NCI-H748 treated with DMSO at 0.1 percent for 48 hours (cell line): ENCODE data around the gene ZFAND6.
A peak's percentile ranks its signal among the peaks of the same experiment; 100 is the strongest.
"Not testable (repeated sequence)": the region's sequence is repeated elsewhere in the genome, so short reads cannot be mapped to it uniquely, and the experiment has no call there.

Experiments
- DNase-seq: peaks from one replicate; lab custom pipeline; 2025; lab: John Stamatoyannopoulos, UW

ZFAND6 gene

DNA sequence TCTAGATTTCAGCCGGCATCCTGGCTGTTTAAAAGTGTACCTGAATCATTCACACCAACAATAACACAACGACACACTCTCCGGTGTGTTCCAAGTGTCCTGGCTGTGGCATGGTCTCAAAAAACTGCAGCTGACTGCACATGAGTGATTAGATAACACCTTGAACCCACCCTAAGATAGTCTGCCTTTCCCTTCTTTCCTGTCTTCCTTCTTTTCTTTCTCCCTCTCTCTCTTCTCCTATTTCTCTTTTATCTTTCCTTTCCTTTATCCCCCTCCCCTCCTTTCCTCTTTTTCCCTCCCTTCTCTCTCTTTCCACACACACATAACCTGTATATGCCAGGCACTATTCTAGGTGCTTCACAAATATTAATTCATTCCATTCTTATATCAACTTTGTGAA lies 92.1 kb downstream of the ZFAND6 start:
- DNase-seq = no peak

DNA sequence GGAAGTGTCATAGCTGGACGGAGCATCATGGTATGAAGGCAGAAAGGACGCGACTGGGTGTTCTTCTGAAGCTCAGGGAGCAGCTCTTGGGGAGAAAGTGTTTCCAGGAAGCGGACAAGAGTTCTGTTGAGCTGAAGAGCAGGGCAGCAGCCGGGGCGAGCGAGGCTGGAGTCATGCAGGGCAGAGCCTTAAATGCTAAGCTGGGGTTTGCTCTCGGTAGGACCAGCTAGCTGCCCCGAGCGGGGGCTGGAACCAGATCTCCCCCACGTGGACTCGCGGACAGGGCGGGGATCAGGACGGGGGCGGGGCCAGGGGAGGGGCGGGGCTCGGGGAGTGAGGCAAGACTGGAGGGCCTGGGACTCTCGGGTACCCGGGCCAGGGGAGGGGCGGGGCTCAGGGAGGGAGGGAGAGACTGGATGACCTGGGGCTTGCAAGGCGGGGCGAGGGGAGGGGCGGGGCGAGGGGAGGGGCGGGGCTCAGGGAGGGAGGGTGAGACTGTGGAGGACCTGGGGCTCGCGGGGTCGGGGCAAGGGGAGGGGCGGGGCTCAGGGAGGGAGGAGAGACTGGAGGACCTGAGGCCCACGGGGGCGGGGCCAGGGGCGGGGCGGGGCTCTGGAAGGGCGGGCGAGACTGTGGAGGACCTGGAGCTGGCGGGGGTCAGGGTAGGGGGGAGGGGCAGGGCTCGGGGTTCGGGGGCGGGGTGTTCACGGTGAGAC lies 92.9 kb downstream of the ZFAND6 start:
- DNase-seq = peak; percentile 25

DNA sequence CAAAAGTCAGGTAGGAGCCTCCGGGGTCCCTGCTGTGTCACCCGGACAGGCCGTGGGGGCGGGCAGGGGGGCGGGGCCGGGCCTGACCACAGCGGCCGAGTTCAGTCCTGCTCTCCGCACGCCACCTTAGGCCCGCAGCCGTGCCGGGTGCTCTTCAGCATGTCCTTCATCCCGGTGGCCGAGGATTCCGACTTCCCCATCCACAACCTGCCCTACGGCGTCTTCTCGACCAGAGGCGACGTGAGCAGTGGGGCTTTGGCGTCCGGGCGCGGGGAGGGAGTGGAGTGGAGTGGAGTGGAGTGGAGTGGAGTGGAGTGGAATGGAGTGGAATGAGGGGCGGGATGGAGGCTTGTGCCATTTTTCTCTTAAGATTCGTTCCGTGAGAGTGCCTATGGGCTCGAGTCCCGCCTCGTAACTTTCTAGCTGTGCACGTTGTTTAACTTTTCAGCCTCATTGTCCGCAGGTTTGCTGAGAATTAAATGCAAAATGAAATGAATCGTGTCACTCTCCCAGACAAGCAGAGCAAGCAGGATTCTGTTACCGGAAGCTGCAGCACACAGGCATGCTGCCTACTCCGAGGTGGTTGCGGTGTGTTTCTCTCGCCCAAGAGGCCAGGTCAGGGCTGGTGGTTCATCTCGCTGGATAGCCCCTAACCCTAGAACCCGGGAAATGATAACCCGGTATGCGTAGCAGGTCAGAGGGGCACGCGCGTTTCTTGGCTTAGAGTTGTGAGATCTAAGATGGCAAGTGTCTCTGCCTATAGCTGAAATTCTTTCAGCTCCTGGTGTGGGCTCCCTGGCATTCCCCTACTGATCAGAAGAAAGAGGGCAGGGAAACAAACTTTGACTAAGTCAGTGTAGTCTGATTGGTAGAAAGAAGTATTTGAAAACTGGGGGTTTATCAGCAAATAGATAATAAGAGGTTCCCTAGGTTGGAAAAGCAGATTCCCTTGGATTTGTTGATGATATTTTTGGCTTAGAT lies 93.7 kb downstream of the ZFAND6 start, which contains the start of gene FAH:
Gene FAH (plus strand): TSS at position 104 of the 981 bp plus-strand sequence. CDS start 56 bp downstream, at position 160.
- DNase-seq = peak; percentile 3

DNA sequence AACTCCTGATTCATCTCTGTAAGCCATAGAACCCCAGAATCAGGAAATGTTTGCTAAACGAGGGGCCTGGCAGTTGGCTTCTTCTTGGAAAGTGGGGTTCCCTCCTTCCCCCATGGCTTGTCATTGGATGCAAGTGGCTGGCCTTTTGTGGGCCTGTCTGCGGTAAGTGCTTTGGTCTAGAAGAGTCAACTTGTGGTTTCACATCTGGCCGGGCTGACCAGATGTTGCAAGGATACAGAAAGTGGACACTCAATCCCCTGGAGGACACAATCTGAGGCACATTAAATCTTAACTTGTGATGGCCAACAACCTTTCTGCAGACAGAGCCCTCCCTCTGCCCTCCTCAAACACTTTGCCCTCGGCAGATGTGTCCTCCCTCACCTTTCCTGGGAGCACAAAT lies 94.4 kb downstream of the ZFAND6 start:
- DNase-seq = no peak

DNA sequence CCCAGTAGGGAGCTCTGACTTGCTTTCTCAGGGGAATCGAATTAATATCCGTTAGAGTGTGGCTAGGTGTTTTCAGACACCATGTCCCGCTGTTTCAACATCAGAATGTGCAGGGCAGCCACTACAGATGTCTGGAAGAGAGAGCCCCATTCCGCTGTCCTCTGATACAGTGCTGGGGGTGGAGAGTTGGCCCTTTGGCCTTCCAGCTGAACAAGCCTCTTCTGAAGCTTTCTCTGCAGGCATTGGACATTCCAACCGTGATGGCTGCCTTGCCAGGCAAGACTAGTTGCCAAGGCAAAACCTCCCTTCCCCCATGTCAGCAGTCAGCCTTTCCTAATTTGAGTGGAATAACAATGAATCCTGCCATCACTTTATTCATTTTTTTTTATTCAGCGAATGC lies 94.9 kb downstream of the ZFAND6 start:
- no peak for DNase-seq

DNA sequence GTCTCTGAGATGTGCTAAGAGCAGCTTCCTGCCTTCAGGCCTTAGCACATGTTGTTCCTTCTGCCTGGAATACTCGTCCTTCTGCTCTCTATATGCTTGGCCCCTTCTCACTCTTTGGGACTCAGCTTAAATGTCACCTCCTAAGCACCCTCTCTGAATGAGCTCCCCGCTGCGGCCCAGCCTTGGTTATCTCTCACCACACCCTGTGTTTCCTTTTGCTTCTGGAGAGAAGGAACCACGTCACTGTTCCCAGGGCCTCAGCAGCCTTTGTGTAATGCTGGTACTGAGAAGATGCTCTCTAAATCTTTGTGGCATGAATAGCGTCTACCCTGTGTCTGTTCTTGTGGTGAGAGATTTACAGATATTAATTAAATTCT lies 95.5 kb downstream of the ZFAND6 start:
- no peak for DNase-seq

DNA sequence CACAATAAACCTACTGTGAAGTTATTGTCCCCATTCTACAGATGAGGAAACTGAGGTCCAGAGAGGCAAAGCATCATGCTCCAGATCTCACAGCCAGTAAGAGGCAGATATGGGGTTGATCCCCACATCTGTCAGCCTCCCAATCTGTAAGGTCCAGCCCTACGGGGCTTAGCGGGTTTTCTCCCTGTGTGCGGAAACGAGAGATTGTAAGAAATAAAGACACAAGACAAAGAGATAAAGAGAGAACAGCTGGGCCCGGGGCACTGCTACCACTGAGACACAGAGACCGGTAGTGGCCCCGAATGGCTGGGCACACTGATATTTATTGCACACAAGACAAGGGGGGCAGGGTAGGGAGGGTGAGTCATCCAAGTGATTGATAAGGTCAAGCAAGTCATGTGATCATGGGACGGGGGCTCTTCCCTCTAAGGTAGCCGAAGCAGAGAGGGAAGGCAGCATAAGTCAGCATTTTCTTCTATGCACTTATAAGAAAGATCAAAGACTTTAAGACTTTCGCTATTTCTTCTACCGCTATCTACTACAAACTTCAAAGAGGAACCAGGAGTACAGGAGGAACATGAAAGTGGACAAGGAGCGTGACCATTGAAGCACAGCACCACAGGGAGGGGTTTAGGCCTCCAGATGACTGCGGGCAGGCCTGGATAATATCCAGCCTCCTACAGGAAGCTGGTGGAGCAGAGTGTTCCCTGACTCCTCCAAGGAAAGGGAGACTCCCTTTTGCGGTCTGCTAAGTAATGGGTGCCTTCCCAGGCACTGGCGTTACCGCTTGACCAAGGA lies 96.1 kb downstream of the ZFAND6 start:
- not testable (repeated sequence) for DNase-seq

DNA sequence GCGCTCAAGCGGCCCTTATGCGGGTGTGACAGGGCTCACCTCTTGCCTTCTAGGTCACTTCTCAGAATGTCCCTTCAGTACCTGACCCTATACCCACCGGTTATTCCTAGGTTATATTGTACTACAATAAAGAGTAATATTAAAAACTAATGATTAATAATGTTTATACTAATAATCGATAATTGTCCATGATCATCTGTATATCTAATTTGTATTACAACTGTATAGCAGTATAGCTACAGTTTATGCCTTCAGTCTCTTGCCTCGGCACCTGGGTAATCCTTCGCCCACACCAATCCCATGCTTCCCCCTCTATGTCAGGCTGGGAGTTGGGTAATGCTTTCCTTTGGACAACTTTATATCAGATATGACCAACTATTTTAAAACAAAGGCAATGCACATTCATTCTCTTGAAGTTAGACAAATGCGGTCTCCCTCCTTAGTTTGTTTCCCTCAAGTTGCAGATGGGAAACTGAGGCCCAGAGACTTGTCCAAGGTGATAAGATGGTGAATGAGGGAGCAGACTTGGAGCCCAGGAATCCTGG lies 96.8 kb downstream of the ZFAND6 start:
- DNase-seq = no peak

DNA sequence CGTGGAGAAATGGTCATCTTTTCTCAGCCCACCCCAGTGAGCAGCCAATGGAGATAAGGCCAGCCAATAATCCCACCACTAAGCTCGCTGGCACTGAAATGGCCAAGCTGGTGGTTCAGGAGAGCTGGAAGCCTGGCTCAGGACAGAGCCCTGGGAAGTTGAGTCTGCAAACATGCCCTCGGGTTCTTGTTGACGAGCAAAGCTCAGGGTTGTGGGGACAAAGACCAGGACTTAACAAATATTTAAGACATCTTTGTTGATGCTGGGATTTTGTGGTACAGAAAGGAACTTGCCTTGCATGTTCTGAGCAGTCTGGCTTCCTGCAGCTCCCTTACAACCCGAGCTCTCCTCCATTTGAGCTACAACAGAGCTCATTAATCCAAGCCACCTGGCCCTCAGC lies 97.7 kb downstream of the ZFAND6 start:
- no peak for DNase-seq

DNA sequence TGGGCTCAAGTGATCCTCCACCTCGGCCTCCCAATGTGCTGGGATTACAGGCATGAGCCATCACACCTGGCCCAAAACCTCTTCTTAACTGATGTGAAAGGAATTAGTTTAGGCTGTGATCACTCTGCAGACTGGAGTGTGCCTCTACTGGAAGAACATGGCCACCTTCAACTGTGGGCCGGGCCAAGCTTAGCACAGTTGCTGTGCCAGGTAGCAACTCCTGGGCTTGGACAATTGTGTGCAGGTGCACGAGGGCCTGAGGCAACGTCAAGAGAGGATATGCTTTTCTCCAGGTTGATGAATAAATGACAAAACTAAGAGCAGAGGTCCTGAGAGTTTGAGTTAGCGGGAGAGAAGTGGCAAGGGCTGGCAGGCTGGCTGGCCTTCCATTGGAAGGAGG lies 99.8 kb downstream of the ZFAND6 start:
- DNase-seq = no peak

DNA sequence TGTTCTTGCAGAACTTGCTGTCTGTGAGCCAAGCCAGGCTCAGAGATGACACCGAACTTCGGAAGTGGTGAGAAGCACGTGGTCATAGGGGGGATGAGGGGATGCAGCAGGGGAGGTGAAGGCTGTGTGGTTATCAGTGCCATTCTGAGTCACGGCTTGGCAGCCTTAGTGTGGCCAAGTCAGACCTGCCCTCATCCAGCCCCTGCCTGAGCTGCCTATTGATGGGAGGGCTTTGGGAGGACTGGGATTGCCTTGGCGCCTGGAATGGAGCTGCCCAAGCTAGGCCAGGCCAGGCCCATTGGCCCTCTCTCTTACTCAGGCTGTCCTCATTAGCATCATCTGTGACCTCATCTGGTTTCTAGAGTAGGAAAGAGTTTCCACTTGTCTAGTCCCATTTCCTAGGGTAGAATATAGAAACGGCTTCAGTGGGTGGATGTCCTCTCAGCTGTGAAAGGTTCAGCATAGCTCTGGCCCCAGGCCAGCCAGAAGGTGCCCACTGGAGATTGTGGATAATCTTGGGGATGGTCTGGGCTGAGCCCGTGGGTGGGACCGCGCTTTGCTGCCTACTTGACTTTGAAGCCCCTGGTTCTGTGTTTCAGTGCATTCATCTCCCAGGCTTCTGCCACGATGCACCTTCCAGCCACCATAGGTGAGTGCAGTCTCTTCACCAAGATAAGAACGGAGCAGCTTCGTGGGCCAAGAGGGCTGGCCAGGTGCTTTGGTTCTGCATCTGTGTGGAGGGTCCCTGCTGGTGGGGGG lies 100.5 kb downstream of the ZFAND6 start:
- no peak for DNase-seq

DNA sequence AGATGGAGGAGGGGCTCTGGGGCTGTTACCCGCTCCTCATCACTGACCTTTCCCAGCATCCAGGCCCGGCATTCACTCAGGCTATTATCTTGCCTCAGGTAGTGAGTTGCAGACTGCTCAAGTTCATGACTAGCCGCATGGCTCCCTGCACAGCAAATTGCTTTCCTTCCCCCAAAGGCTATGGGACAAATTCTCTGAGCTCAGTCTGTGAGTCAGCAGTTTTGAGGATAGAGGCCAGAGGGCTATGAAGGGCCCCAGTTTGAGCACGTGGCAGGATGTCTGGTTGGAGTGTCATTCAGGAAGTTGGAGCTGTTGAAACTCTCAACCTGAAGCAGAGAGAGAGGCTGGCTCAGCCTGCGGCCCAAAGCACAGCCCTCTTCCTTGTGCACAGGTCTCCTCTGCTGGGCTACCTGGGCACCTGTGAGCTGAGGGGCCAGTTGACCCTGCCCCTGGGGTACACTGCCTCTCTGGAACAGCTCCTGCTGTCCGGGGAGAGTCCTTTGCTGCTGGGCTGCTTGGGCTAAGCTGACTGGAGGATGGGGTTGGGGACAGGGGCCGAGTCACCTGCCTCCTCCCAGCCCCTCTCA lies 101.2 kb downstream of the ZFAND6 start:
- DNase-seq = no peak

DNA sequence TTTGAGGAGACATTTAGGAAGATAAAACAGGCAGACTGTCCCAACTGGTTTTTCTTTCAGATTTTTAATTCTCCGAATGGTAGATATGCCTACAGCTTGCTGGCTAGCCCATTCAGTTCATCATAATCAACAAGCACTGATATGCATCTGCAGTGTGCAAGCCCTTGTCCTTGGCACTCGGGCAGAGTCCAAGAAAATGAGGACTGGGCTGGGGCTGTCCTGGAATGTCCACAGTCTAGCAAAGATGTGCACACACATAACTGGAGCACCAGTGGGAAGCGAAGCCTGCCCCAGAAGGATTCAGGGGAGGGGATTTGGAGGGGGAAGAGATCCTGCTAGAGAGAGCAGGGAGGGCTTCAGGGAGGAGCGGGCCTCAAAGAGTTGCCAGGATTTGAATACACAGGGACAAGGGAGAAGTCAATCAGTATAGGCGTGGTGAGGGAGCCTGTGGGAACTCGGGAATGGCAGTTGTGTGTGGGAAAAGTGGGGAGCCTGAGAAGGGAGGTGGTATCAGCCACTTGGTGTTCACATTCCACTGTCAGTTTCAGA lies 102.1 kb downstream of the ZFAND6 start:
- no peak for DNase-seq

DNA sequence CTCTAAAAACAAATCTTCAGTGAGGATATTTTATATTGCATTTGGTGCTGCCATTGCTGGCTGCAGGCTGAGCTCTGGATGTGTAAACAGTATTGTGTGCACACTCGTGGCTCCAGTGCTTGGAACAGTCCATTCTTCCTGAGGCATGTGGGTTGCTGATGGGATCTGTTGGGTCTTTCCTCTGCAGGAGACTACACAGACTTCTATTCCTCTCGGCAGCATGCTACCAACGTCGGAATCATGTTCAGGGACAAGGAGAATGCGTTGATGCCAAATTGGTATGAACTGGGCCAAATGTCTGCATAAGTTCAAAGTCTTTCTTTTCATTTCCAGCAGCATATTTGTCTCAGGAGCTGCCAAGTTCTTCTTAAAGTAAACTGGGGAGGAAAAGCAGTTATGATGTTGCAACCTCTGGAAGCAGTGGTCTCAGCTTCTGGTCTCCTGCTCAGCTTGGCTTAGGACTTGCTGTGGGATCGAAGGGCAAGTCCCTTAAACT lies 102.6 kb downstream of the ZFAND6 start:
- no peak for DNase-seq

DNA sequence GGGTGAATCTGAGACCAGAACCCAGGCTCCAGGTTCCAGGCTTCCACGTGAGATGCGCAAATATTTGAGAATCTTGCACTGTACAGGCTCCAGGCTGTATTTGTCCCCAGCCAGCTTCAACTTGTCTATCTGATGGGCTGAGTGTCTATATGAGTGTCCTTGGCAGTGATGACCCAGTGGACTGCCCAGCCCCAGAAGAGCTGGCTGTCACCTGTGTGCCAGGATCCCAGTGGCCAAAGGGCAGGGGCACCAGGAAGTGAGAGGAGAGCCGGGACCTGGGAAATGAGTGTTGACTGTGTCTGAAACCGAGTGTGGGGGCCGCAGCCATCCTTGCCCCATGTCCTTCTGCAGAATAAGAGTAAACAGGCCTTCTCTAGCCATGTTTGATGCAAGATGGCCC lies 103.7 kb downstream of the ZFAND6 start:
- DNase-seq = no peak

DNA sequence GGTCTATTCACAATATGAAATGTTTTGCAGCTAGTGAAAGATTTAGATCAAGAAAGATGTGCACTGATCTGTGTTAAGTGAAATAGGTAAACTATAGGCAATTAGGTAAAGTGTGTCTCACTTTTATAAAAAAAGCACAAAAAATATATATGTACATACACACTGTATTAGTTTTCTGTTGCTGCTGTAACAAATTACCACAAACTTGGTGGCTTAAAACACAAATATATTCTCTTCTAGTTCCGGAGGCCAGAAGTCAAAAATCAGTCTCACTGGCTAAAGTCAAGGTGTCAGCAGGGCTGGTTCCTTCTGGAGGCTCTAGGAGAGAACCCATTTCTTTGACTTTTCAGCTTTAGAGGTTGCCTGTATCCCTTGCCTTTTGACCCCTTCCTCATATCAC lies 104.4 kb downstream of the ZFAND6 start:
- no peak for DNase-seq

DNA sequence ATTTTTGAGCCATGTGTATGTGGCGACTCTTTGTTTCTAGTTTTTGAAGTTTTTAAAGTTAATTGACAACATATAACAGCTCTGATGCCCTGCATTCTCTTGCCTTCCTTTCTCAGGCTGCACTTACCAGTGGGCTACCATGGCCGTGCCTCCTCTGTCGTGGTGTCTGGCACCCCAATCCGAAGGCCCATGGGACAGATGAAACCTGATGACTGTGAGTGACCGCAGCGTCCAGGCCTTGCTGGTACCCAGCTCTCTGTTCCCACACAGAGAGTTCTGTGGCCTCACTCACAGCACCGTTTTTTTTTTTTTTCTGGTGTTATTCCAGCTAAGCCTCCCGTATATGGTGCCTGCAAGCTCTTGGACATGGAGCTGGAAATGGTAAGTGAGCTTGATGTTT lies 108.5 kb downstream of the ZFAND6 start:
- no peak for DNase-seq

DNA sequence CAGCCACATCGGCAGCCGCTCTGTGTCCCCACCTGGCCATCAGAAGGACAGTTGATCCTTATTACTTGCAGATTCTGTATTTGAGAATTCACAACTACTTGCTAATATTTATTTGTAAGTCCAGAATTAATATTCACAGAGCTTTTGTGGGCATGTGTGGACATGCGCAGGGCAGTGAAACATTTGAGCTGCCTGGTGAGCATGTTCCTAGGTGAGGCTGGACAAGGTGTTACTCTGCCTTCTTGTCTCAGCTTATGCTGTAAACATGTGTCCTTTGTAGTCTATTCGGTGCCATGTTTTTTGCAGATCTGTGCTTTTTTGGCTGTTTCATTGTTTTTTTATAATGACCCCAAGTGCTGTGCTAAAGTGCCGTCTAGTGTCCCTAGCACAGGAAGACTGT lies 108.9 kb downstream of the ZFAND6 start:
- DNase-seq = no peak

DNA sequence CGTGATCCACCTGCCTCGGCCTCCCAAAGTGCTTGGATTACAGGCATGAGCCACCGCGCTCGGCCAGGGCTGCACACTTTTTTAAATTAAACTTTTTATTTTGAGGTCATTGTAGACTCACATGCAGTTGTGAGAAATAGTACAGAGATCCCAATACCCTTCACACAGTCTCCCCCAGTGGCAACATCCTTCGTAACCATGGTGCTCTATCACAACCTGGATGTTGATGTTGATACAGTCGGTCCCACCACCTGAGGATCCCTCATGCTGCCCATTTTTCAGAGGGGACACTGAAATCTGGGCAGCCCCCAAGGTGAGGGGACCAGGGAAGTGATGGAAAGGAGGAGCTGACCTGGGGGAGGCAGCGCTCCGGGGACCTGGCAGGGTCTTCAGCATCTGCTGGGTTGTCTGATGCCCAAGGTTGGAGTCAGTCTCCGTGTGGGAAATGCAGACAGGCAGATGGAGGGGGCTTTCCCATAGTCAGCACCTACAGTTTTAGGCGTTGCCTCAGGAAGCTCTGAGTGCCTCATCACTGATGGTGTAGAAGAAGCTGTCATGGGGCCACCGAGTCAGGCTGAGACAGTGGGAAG lies 110.4 kb downstream of the ZFAND6 start:
- no peak for DNase-seq

DNA sequence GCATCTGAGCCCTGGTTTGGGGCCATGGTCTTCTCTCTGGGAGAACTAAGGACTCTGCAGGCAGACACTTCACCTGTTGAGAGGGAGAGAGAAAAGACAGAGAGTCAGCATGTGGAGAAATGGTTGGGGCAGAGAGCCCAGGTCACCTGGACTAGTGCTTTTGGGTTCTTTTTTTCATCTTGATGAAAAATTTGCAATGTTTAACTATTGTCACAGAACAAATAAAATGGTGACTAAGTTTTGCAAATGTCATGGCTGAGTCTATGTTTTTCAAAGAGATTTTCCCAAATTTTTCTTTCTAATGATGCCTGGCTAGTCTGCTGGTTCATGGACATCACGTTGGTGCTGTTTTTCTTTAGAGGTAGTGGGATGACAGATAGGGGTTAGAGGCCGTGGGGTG lies 111.1 kb downstream of the ZFAND6 start:
- no peak for DNase-seq
